Stimulated activated CD8-positive, alpha-beta memory T cell treated with anti-CD3 and anti-CD28 coated beads, Interleukin-2, amount 100 ng/mL, for 1 hour (primary cell): ENCODE data around the gene OGA.

Experiments
- DNase-seq, 2 donors: peaks; one replicate each; pipeline ENCODE4 v3.0.0-alpha.2; 2020; ENCODE audit warnings: low read depth in 2 of 2

The OGA gene

DNA sequence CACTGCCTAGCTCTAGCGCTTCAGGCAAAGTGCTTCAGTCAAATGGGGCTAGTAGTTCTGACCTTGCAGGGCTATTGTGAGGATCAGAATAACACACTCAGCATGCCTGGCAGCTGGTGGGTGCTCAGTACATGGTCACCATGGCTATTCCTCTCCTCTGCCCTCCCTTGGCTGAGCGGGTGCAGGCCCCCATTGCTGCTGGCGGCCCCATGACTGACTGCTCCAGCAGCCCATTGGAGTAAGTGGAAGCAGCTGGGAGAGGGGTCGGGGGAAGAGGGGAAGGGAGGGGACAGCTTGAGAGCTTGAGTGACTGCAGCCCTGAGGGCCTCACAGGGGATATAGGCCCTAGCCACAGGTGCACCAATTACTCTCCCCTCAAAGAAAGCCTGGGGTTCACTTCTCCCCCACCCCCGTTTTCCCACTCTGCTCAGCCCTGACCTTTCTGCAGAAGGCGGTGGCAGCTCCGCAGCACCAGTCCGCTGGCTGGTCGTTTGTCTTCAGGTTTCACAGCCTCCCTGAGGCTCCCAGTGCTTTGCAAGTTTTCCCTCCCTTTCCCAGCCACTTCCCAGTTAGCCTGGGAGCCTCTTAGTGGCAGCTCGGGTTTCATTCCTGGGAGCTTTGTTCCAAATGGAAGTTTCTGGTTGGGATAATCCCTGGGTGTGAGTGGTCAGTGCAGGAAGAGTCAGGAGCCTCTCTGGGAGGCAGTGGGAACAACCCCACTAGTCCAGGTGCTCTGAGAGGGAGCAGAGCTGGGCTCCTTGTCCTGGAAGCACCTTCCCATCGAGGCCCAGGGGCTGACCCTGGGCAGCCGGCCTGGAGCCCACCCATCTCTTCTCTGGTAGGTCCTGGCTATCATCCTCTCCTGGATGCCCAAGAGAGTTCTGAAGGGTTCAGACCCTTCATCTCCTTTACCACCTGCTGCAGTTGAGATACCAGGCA, 58.7 kb downstream of the OGA start:
- no peak for DNase-seq

GRCh38 chr10:101758858-101759257, 59.4 kb downstream of the OGA start:
- no peak for DNase-seq

DNA sequence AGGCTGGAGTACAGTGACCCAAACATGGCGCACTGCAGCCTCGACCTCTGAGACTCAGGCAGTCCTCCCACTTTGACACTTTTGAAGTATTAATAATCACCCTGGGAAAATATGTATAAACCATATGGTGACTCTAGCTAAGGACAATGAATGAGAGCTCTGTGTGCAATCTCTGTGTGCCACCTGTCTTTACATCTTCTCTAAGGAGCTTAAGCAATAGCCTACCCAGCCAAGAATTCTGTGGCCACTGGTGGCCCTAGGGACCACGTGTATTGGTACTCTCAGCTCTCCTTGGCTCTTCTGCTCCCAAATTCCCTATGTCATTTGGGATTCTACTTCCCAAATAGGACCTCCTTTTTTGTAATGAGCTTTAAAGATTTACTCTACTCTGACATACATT, 66.0 kb downstream of the OGA start:
- DNase-seq: no peak

- DNase-seq: no peak
These were observed 68.9 kb downstream of the OGA start for GRCh38 chr10:101749047-101750016.

DNA sequence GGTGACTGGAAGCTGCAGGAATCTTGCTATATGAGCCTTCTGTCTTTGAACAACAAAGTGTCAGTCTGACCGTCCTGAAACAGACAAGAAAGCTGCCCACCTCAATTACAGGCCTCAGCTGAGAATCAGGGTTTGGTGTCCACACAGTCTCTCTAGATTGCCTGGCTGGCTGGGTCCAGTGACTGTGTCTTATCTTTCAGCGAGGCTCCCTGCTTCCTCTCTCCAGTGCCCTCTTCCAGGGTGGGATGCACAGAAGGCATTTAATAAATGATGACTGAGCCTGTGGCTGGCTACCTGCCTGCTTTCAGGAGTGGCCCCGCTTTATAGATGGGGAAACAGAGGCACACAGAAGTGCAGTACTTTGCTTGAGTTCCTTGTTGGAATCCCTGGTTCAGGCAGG, 69.7 kb downstream of the OGA start:
- DNase-seq: no peak

DNA sequence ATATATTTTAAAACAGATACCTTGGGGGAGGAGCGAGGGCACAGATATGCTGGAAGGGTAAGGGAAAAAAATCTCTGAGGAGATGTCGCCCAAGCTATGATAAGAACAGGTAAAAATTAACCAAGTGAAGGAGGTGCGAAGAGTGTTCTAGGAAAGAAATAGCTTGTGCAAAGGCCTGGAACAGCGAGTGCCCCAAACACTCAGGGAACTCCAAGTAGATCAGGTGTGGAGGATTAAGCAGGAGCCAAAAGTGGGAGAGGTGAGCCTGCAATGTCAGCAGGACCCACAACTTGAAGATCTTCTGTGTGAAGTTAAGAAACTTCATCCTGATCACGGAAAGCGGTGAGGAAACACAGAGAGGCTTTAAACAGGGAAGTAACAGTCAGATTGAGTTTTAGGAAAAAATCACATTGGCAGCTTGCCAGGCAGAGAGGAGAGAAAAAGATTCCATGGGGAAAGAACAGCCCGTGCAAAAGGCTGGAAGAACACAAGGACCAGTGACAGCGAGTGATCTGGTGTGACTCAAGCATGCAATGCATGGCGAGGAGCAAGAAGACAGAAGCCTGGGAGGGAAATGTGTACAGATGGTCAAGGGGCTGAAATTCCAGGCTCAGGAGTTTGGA, 73.1 kb downstream of the OGA start:
- DNase-seq: no peak

DNA sequence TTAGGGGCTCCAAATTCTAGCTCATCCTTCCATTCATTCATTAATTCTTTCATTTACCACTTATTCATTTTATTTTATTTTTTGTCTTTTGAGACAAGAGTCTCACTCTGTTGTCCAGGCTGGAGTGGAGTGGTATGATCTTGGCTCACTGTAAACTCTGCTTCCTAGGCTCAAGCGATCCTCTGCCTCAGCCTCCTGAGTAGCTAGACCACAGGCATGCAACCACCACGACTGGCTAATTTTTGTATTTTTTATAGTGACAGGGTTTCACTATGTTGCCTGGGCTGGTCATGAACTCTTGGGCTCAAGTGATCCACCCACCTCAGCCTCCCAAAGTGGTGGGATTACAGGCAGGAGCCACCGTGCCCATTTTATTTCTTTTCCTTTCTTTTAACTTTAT, 74.0 kb downstream of the OGA start:
- DNase-seq: no peak

DNA sequence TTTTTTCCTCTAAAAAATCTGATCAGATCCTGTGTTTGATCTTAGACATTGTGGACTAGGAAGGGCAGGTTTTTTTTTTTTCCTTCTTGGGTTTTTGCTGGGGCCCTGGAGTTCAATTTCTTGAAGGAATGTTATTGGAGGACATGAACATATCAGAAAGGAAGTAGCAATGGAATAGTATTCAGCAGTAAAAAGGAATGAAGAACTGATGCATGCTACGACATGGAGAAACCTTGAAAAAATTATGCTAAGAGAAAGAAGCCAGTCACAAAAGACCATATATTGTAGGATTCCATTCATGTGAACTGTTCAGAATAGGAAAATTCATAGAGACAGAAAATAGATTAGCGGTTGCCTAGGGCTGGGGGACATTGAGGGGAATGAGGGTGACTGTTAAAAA, 76.3 kb downstream of the OGA start:
- no peak for DNase-seq

DNA sequence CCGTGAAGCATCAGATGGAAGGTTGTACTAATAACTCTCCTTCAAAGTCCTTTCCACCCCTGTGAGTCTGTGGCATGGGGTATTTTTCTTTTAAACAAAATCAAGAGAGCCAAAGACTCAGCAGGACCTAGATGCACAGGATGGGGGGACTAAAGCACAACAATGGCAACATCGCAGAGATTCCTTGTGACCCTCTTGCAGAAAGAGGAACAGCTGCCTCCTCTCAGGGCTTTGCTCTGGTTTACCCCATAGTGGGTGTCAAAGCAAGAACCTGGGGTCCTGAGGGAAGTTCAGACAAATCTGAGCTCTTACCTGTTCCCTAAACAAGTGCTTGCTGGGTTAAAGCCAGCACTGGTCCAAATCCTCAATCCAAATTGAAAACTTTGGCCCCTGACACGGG, 81.6 kb downstream of the OGA start:
- DNase-seq: no peak
